DOHH2 (cell line): ENCODE measurements around the gene MTARC2.

Experiments
- EZH2phosphoT487 ChIP-seq: fragments of 200-600 bp; sonication (generic); IDR thresholded peaks from 2 replicates; pipeline ENCODE4 v1.6.1; 2017; ENCODE audit warnings: borderline replicate concordance, mild to moderate bottlenecking, antibody characterized with exemption, low read length, moderate library complexity, mixed read lengths
- TF ChIP-seq, protein P1 (sequence below): fragments of 200-600 bp; sonication (generic); IDR thresholded peaks from one replicate; pipeline ENCODE4 v1.5.1; 2014; ENCODE audit warnings: antibody characterized with exemption, mild to moderate bottlenecking, low read depth, low read length; ENCODE audit not compliant: poor library complexity, severe bottlenecking

- TF ChIP-seq, protein P1, sequence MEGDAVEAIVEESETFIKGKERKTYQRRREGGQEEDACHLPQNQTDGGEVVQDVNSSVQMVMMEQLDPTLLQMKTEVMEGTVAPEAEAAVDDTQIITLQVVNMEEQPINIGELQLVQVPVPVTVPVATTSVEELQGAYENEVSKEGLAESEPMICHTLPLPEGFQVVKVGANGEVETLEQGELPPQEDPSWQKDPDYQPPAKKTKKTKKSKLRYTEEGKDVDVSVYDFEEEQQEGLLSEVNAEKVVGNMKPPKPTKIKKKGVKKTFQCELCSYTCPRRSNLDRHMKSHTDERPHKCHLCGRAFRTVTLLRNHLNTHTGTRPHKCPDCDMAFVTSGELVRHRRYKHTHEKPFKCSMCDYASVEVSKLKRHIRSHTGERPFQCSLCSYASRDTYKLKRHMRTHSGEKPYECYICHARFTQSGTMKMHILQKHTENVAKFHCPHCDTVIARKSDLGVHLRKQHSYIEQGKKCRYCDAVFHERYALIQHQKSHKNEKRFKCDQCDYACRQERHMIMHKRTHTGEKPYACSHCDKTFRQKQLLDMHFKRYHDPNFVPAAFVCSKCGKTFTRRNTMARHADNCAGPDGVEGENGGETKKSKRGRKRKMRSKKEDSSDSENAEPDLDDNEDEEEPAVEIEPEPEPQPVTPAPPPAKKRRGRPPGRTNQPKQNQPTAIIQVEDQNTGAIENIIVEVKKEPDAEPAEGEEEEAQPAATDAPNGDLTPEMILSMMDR, result no peak
- TF ChIP-seq EZH2phosphoT487, result no peak
These were observed 6.2 kb downstream of the MTARC2 start for GRCh38 chr1:220754212-220754917.
